T-helper 1 cell treated with Interleukin-12 subunit alpha and Interleukin-12 subunit beta and Interleukin-4 antibody, amounts not matched to agents 30 ng/mL and 1 ng/mL, for 36 hours (primary cell): Measurements from ENCODE around the gene HGFAC. TPM values are rescaled to one million over a fixed set of nuclear protein-coding genes. Genes with fewer than 3 reads are reported as not detected.

ENCODE experiments used
- total RNA-seq: library from RNA; stranded (reverse); gene quantifications from 2 replicates; pipeline ENCODE4 v1.2.3, GENCODE V29; 2022

Gene HGFAC
- total RNA-seq, 1 donor from 2014 or later = not detected

Other genes with a start within 250 kb of the HGFAC start
- gene MSANTD1, start 192.8 kb upstream of the HGFAC start, total RNA-seq = 2.1 and 2.2 TPM in 2 replicates
- gene RGS12, start 148.9 kb upstream of the HGFAC start, total RNA-seq = 2.1 and 4.1 TPM in 2 replicates
- gene DOK7, start 21.3 kb downstream of the HGFAC start, total RNA-seq = not detected in 2 replicates
- gene LRPAP1, start 90.5 kb downstream of the HGFAC start, total RNA-seq = 74.1 and 77.1 TPM in 2 replicates